GM11168 (cell line): ENCODE results near the gene C1QTNF2.
"Not testable (repeated sequence)": the region's sequence is repeated elsewhere in the genome, so short reads cannot be mapped to it uniquely, and the experiment has no call there.

ENCODE experiments used
- in situ Hi-C: fragments of 300-500 bp; cut with MboI; formaldehyde crosslinking; loops from one replicate; pipeline ENCODE4 v1.12.0; 2022; ENCODE audit warnings: low sequenced_read_pairs; ENCODE audit not compliant: unreplicated experiment

The C1QTNF2 gene

DNA sequence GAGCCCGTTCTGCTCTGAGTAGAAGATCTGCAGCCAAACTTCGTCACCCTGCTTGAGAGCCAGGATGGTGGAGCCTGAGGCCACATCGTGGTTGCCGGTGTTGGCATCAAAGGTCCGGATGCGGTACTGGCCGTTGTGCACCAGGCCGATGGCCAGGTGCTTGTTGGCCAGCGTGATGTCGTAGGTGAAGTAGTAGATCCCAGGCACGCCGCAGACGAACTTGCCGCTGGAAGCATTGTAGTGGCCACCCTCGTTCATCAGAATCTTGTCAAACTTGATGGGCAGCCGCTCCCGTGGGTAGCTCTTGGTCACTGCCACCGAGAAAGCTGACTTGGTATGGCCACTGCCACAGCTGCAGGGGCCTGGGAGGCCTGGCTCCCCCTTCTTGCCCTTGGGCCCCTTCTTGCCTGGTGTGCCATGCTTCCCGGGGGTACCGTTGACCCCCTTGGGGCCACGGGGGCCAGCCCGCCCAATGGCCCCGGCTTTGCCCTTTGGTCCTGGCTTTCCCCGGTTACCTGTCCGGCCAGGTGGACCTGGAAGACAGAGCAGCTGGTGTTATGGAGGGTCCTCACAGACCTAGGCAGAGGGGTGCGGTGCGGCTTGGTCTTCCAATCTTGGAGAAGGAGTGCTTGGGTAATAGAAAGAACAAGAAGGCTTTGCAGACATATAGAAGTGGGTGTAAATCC is 21.0 kb downstream of the C1QTNF2 start:
- in situ Hi-C loops = loop anchor here (5.0 to 10.0 kb wide), 2 partner anchors 147 to 325 kb away; no protein-coding TSS in a partner anchor

DNA sequence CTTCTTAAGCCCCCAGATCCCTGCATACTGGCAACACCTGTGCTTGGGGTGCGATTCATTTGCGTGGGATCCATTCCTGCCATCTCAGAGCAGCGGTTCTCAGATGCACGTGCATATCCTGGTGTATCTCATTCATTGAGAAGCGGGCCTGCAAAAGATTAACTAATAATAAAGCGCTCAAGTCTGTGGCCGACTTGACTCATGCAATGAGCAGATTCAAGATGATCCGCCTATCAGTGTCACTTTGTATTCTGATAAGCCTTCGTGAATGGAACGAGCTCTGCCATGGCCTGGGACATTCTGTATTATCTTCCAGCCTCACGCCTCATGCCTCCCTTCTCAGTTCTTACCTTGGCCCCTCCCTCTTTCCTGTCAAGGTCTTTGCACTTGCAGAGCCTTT is 22.3 kb downstream of the C1QTNF2 start:
- in situ Hi-C loops = loop anchor here (5.0 to 10.0 kb wide), 2 partner anchors 146 to 323 kb away; no protein-coding TSS in a partner anchor

DNA sequence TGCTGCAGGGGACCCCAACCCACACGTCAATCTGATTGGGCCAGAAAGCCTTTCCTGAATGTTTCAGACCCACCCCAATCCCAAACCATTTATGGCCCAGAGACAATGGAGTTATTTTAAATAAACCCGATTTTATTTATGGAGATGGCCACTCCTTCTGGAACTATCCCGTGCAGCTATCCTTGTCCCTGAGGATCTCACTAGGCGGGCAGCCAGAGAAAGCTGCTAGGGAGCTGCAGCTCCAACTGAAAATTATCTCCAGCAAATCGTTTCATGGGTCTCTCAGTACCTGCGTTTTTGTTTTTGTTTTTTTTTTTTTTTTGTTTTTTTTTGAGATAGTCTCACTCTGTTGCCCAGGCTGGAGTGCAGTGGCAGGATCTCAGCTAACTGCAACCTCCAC is 23.0 kb downstream of the C1QTNF2 start:
- in situ Hi-C loops = loop anchor here (5.0 to 10.0 kb wide), 2 partner anchors 145 to 323 kb away; no protein-coding TSS in a partner anchor

DNA sequence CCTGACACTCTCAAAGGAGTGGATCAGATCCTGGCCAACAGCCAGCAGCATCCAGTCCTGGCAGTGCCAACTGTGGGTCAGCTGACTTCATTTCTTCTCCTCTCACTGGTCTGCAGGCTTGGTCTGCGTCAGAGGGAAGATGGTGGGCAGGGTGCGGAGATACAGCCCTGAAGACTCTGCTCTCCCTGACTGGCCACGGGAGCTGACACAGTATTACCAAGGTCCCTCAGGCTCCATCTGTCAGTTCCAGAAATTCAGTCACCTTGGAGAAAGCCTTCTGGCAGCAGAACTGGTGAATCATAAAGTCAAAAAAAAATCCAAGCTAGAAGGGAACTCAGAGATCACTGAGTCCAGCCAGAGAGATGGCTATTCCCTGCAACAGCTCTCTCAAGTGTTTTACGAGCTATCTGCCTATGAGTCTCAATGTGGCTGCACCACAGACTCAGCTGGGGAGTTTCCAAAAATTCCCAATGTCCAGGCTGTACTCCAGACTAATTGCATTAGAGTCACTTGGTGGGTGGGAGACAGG is 27.9 kb downstream of the C1QTNF2 start:
- in situ Hi-C loops = loop anchor here (10.0 kb wide), 1 partner anchor 318 kb away; no protein-coding TSS in a partner anchor

DNA sequence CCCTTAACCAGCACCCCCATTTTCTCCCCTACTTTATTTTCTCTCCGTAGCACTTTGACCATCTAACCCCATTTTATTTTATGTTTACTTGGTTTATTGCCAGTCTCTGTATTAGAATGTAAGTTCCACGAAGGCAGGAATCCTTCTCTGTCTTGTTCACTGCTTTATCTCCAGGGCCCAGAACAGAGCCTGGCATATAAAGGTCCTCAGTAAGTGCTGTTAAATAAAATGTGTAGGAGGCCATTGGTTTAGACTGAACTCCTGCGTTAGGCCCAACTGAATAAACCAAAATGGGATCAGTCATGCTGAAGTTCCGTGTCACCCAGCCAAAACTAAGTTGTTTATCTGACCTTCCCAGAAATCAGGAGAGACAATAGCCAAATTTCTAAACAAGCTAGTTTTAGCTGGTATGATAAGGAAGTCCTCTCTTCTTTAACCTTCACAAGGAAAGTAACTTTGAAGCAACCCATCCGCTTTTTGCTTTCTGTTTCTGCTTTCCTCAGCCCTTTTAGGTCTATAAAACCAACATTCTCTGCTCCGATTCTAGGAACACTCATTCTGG is 29.0 kb downstream of the C1QTNF2 start:
- in situ Hi-C loops = loop anchor here (10.0 kb wide), 1 partner anchor 317 kb away; no protein-coding TSS in a partner anchor

DNA sequence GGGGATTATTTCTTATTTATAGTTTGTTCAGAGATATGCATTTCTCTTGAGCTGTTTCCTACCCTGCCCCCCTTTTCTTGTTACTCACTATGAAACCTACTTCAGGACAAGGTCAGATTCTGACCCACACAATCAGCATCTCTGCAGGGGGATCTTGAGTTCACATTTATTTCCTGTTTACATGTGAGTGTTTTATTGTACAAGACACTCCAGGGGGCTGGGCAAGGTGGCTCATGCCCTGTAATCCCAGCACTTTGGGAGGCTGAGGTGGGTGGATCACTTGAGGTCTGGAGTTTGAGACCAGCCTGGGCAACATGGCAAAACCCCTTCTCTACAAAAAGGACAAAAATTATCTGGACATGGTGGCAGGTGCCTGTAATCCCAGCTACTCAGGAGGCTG is 29.9 kb downstream of the C1QTNF2 start:
- in situ Hi-C loops = loop anchor here (10.0 kb wide), 1 partner anchor 316 kb away; no protein-coding TSS in a partner anchor

DNA sequence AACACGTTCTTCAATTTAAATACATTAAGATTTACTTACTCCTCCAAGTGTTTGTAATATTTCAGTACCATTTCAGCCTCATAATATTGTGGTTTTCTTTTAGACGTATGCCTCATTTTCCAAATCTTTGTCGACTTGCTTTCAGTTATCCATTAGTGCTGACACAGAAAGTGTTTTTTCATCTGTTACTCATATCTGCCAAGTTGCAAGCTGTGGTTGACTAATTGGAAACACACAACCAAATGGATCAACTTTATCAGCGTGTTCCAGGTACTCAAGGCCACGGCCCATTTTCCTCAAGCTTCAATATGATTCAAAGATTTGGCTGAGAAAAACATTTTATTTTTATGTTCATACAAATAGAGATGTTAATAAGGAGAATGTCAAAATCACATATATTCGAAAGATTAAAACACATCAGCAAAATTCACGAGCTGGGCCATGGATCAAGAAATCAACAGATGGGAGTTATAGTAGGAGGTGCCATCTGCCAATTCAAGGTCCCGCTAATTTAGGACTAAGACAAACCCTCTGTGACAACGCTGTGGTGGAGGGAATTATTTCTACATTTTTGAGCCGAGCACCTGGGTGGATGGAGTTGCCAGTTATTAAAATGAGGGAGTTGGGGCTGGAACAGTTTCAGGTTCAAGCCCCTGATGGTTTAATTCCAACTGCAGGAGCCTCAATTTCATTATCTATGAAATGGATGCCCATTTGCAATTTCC is 30.9 kb downstream of the C1QTNF2 start:
- in situ Hi-C loops = loop anchor here (10.0 kb wide), 1 partner anchor 315 kb away; no protein-coding TSS in a partner anchor

DNA sequence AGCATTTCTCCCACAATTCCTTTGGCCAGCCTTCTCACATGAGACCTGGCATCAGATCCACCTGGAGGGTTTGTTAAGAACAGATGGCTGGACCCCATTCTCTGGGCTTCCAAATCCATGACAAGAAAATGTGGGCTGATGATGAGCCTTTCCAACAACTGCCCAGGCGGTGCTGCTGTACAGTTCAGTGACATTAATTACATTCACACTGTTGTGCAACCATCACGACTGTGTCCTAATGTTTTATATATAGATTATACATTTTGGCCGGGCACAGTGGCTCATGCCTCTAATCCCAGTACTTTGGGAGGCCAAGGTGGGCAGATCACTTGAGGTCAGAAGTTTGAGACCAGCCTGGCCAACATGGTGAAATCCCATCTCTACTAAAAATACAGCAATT is 35.7 kb downstream of the C1QTNF2 start:
- in situ Hi-C loops = not testable (repeated sequence)

DNA sequence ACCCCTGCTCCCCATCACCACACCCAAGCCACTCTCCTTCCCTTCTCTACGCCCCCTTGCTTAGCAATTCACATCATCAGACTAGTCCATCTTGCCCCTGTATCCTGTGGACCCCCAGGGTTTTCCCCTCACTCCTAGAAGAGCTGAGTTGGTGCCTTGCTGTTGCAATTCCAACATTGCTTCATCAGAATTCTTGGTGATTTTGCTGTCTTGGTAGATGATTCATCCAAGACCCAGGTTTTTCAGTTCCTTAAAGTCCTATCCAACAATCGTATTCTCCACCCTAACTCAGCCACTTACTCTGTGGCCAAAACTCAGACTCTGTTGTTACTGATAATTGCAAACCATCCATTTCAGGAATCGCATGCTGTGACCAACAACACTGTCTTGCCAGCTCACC is 36.7 kb downstream of the C1QTNF2 start:
- in situ Hi-C loops = no loop called here

DNA sequence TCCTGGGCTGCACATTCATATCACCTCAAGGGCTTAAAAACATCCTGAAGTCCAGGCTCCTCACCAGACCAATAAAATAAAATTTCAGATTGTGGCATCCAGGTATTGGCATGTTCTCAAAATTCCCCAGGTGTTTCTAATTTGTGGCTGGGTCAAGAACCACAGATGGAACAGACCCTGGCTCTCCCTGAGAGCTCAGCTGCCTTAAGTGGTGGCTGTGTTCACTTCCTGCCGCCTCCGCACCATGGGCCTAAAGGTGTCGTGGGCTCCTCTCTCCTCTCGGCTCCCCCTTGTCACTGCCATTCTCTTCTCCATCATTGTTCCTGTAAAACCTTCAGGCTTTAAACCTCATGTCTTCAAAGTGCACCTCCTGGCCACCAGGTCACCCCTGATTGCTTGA is 40.2 kb downstream of the C1QTNF2 start:
- in situ Hi-C loops = no loop called here

DNA sequence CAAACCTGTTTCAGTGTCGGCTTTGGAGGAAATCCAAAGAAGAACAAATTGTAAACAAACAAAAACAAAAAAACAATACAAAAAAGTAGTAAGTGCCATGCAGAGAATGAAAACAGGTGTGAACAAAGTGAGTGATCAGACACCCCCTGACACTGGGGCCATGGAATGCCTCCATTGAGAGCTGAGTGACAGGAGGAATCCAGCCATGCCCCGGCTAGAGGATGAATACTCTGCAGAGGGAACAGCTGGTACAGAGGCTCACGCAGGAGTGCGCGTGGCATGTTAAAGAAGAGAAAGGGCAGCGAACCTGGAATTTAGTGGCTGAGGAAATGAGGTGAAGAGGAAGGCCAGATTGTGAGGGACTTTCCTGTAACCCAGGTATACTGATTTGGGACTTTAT is 42.6 kb downstream of the C1QTNF2 start:
- in situ Hi-C loops = no loop called here

DNA sequence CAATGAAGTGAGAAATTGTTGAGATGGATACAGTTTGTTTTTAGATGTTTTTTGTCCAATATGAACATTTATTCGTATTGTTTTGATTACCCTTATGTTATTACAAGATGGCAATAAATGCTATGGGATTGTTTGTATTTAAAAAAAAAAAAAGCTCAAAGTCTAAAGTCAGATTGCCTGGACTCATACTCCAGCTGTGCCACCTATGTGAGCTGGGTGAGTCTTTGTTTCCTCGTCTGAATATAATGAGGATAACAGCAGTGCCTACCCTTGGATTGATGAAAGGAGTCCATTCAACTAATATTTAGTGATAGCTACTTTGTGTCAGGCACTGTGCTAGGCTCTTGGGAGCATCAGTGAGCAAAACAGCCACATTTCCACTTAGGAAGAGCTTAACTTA is 43.4 kb downstream of the C1QTNF2 start:
- in situ Hi-C loops = no loop called here

DNA sequence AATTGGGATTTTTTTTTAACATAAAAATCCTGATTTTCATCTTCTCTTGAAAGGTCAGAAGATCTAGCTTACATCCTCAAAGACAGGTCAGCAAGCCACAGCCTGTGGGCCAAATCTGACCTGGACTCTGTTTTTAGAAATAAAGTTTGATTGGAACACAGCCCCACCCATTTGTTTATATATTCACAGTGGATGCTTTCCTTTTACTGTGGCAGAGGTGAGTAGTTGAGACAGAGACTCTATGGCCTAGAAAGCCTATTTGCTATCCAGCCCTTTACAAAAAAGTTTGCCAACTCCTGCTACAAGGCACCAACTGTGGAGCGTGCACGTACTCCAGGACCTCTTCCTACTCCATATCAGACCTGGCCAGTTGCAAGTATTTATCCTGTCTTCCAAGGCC is 44.7 kb downstream of the C1QTNF2 start:
- in situ Hi-C loops = no loop called here

DNA sequence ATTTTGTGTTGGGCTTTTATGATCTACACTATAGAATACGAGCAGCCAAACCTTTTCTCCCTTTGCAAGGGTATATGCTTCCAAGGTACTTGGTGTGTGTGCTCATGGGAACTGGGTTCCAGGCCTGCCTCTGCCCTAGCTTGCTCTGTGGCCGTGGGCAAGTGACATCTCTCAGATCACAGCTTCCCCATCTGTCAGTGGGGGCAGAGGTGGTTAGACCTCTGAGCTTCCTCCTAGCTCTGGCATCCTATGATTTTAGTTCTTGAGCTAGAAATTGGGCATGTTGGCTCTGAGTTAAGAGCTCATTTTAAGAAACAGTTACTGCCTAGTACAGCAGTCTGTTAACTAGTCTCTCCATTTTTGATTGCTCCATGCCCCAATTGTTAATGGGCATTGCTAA is 45.5 kb downstream of the C1QTNF2 start:
- in situ Hi-C loops = no loop called here

DNA sequence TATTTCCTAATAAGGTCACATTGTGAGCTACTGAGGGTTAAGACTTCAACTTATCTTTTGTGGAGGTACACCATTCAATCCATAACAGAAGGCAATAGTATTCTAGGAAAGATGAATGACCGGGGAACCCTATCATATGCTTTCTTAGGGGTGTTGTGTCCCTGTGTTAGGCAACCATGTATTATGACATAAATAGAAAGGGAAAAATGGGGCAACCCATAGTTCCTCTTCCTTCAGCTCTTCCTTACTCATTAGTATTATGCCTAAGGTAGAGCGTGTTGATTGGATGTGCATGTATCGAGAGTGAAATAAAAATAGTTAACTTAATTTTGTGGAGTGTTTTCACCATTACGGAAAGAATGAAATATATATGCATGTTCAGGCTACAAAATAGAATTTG is 52.0 kb downstream of the C1QTNF2 start:
- in situ Hi-C loops = no loop called here

DNA sequence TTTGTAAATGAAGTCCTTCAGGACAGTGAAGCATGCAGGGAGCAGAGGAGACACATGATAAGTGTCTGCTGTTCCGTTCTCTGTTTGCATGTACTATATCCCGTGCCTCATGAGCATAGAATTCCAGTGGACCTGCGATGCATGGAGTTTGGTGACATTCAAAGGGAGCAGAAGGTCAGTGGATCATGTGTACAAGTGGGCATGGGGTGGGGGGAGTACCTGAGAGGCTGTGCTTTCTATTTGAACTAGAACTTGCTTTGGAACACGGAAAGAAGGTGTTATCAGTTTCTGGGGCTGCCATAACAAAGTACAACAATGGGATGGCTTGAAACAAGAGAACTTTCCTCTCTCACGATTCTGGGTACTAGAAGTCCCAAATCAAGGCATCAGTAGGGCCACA is 53.0 kb downstream of the C1QTNF2 start:
- in situ Hi-C loops = no loop called here

DNA sequence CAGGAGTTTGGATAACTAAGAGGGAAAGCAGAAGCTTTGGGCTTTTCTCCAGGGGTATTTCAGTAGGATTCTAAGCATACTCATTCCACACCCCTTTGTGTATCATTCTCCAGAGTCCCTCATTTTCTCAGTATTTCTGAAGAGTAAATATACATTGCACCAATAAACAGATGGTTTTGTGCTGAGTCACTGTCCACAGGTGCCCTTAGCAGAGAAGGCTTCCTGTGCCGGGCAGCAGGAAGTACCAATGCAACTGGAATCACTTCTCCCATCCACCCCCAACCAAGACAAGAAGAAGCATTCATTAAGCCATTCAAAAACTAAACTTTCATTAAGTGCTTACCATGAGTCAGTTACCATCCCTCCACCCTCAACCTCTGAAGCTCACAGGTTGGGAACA is 54.5 kb downstream of the C1QTNF2 start:
- in situ Hi-C loops = no loop called here

DNA sequence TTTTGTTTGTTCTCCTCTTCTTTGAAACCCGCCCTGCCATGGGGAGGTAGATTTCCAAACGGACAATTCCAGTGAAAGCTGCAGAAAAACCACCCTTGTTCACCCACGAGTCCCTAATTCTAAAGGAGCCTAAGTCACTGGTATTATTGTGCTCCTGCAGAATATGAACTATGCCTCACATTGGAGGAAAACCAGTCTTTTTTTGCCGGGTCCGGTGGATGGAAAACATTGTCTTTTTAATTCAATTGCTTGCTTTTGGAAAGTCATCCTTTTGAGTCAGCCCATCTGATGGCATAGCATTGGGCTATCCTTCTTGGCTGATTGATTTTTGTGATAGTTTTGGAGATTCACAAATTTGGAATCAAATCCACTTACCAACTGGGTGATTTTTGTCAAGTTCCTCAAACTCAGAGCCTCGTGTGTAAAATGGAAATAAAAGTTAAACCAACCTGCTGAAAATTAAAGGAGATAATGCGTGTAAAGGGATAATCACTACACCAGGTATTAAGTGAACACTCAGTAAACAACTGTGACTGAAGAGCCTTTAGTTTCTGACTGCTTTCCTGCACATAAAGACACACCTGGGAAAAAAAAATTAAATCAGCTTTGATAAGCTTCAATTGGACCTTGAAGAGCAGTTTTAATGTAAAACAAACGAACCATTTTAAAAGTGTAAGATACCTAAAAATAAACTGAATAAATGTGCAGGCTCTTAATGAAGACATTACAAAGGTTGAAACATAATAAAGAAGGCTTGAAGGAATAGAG is 57.3 kb downstream of the C1QTNF2 start:
- in situ Hi-C loops = no loop called here

DNA sequence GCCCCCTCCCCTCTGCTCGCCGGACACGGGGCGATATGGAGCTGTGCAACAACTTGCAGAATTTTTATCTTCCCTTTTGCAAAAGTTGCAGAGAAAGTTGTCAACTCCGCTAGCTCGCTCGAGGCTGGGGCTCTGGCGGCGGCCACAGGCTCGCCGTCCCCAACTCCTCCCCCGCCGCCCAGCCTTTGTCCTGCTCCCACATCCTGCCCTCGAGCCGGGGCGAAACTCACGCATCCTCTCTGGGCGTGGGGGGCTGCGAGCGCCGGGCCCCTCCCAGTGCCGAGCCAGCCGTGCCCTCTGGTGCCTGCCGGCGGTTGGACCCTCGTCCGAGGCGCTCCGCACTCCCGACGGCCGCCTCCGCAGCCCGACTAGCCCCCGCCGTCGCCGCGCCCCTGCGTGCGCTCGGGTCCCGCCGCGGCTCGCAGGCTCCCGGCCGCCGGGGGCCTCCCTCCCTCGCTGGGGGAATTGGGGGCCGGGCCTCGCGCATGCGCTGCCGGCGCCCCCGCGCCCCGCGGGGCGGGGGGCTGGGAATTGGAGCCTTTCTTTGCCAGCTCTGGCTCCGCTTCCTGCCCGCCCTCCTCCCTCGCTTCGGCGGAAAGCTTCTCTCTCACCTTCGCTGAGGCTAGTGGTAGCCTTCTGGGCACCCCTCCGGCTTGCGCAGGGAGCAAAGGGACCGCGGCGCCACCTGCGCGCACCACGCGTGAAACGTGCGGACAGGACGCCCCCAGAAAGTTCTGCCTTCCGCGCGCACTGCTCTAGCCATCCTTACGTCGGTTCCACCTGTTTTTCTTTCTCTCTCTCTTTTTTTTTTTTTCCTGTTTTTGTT is 58.1 kb downstream of the C1QTNF2 start, which contains the start of gene CCNJL:
TSS of gene CCNJL (minus strand) at position 431 of the 826 bp plus-strand sequence. CDS start 641 bp downstream, outside the sequence.
- in situ Hi-C loops = no loop called here
